ENCODE results near the gene PPP2R2B.

The PPP2R2B gene
- 2.8 to 3.4 reads per million in 2 donors for total RNA-seq

GRCh38 chr5:146878476-146879172, at the start of gene PPP2R2B:
TSS of gene PPP2R2B (minus strand) at chr5:146878757.
- DNase-seq: peak in 2 of 5 experiments; percentile 43 to 56

GRCh38 chr5:146924132-146924531, 45.6 kb upstream of the PPP2R2B start:
- no peak for DNase-seq

- DNase-seq: no peak
Measured at GRCh38 chr5:146921225-146921624, 42.7 kb upstream of the PPP2R2B start.

- no peak for DNase-seq
Measured at GRCh38 chr5:146920351-146920881, 41.9 kb upstream of the PPP2R2B start.

- DNase-seq: no peak
Measured at GRCh38 chr5:146919304-146919703, 40.7 kb upstream of the PPP2R2B start.

- DNase-seq: no peak
Measured at GRCh38 chr5:146917931-146918330, 39.4 kb upstream of the PPP2R2B start.

- no peak for DNase-seq
Measured at GRCh38 chr5:146912874-146913273, 34.3 kb upstream of the PPP2R2B start.

GRCh38 chr5:146910239-146910638, 31.7 kb upstream of the PPP2R2B start:
- DNase-seq: no peak

GRCh38 chr5:146909255-146910068, 30.9 kb upstream of the PPP2R2B start:
- DNase-seq: no peak

- no peak for DNase-seq
Measured at GRCh38 chr5:146906803-146907202, 28.2 kb upstream of the PPP2R2B start.

GRCh38 chr5:146904890-146905289, 26.3 kb upstream of the PPP2R2B start:
- no peak for DNase-seq

GRCh38 chr5:146903789-146904188, 25.2 kb upstream of the PPP2R2B start:
- no peak for DNase-seq

- no peak for DNase-seq
Measured at GRCh38 chr5:146902471-146902870, 23.9 kb upstream of the PPP2R2B start.

GRCh38 chr5:146897061-146897460, 18.5 kb upstream of the PPP2R2B start:
- DNase-seq: no peak

- DNase-seq: peak in 1 of 5 experiments; percentile 25
Measured at GRCh38 chr5:146894753-146895521, 16.4 kb upstream of the PPP2R2B start.

GRCh38 chr5:146893991-146894390, 15.4 kb upstream of the PPP2R2B start:
- DNase-seq: no peak

GRCh38 chr5:146892231-146892630, 13.7 kb upstream of the PPP2R2B start:
- DNase-seq: no peak

GRCh38 chr5:146891511-146891910, 13.0 kb upstream of the PPP2R2B start:
- no peak for DNase-seq

GRCh38 chr5:146890731-146891440, 12.3 kb upstream of the PPP2R2B start:
- no peak for DNase-seq

GRCh38 chr5:146890066-146890465, 11.5 kb upstream of the PPP2R2B start:
- no peak for DNase-seq

- no peak for DNase-seq
Measured at GRCh38 chr5:146889169-146889568, 10.6 kb upstream of the PPP2R2B start.

GRCh38 chr5:146888351-146888978, 9.9 kb upstream of the PPP2R2B start:
- no peak for DNase-seq

Data from T-helper 2 cell (primary cell).